ENCODE measurements around the gene DNAAF5.
A peak's percentile ranks its signal among the peaks of the same experiment; 100 is the strongest.

DNAAF5 gene

GRCh38 chr7:726084-726853 lies at the start of gene DNAAF5:
TSS of gene DNAAF5 (plus strand) at chr7:726699. CDS start at chr7:726721, 22 bp downstream.
- peak; percentile 90 for DNase-seq (ENCODE audit: low read depth, low spot score)

- no peak for DNase-seq (ENCODE audit: low read depth, low spot score)
These were observed 49.5 kb upstream of the DNAAF5 start for GRCh38 chr7:676972-677385.

GRCh38 chr7:680411-681127 lies 45.9 kb upstream of the DNAAF5 start:
- no peak for DNase-seq (ENCODE audit: low read depth, low spot score)

- no peak for DNase-seq (ENCODE audit: low read depth, low spot score)
These were observed 44.8 kb upstream of the DNAAF5 start for GRCh38 chr7:681551-682307.

GRCh38 chr7:682810-683209 lies 43.7 kb upstream of the DNAAF5 start:
- DNase-seq (ENCODE audit: low read depth, low spot score) = no peak

GRCh38 chr7:683526-684205 lies 42.8 kb upstream of the DNAAF5 start:
- DNase-seq (ENCODE audit: low read depth, low spot score) = no peak

- DNase-seq (ENCODE audit: low read depth, low spot score) = no peak
These were observed 42.1 kb upstream of the DNAAF5 start for GRCh38 chr7:684416-684815.

GRCh38 chr7:685540-685939 lies 41.0 kb upstream of the DNAAF5 start:
- DNase-seq (ENCODE audit: low read depth, low spot score) = no peak

GRCh38 chr7:690478-691360 lies 35.8 kb upstream of the DNAAF5 start:
- DNase-seq (ENCODE audit: low read depth, low spot score) = no peak

GRCh38 chr7:691361-692045 lies 35.0 kb upstream of the DNAAF5 start:
- no peak for DNase-seq (ENCODE audit: low read depth, low spot score)

- no peak for DNase-seq (ENCODE audit: low read depth, low spot score)
These were observed 33.2 kb upstream of the DNAAF5 start for GRCh38 chr7:693280-693679.

- DNase-seq (ENCODE audit: low read depth, low spot score) = no peak
These were observed 30.1 kb upstream of the DNAAF5 start for GRCh38 chr7:696426-696811.

- no peak for DNase-seq (ENCODE audit: low read depth, low spot score)
These were observed 29.5 kb upstream of the DNAAF5 start for GRCh38 chr7:696812-697551.

- DNase-seq (ENCODE audit: low read depth, low spot score) = no peak
These were observed 27.7 kb upstream of the DNAAF5 start for GRCh38 chr7:698515-699475.

- DNase-seq (ENCODE audit: low read depth, low spot score) = no peak
These were observed 26.9 kb upstream of the DNAAF5 start for GRCh38 chr7:699476-700170.

GRCh38 chr7:701086-701671 lies 25.3 kb upstream of the DNAAF5 start:
- no peak for DNase-seq (ENCODE audit: low read depth, low spot score)

- DNase-seq (ENCODE audit: low read depth, low spot score) = no peak
These were observed 23.4 kb upstream of the DNAAF5 start for GRCh38 chr7:703049-703448.
